H9 (cell line): Measurements from ENCODE around the gene FSIP2. TPM values are rescaled to one million over a fixed set of nuclear protein-coding genes. Genes with fewer than 3 reads are reported as not detected.

Experiments used
- DNase-seq: peaks from one replicate; pipeline ENCODE4 v3.0.0-alpha.2; 2017
- H2AFZ ChIP-seq: one replicate; pipeline ENCODE4 v1.6.1; 2013; ENCODE audit warnings: mild to moderate bottlenecking, low read length, control low read depth, moderate library complexity
- H2AK5ac ChIP-seq: 2 replicates; pipeline ENCODE4 v1.6.1; 2013; ENCODE audit warnings: low read length, control low read depth, mixed read lengths; ENCODE audit not compliant: insufficient read length
- H2BK120ac ChIP-seq: one replicate; pipeline ENCODE4 v1.6.1; 2013; ENCODE audit warnings: low read depth, mild to moderate bottlenecking, low read length, control low read depth, inconsistent platforms; ENCODE audit not compliant: poor library complexity, severe bottlenecking
- H2BK12ac ChIP-seq: 2 replicates; pipeline ENCODE4 v1.6.1; 2013; ENCODE audit warnings: low read length, control low read depth, mixed read lengths, low read depth; ENCODE audit not compliant: insufficient read length
- H2BK15ac ChIP-seq: 2 replicates; pipeline ENCODE4 v1.6.1; 2013; ENCODE audit warnings: low read depth, low read length, control low read depth
- H2BK20ac ChIP-seq: one replicate; pipeline ENCODE4 v1.6.1; 2013; ENCODE audit warnings: low read depth, mild to moderate bottlenecking, low read length, control low read depth, inconsistent platforms; ENCODE audit not compliant: poor library complexity, severe bottlenecking
- H2BK5ac ChIP-seq: 2 replicates; pipeline ENCODE4 v1.6.1; 2013; ENCODE audit warnings: low read length, control low read depth, mixed read lengths; ENCODE audit not compliant: insufficient read length
- H3K14ac ChIP-seq: 2 replicates; pipeline ENCODE4 v1.6.1; 2013; ENCODE audit warnings: low read length, control low read depth; ENCODE audit not compliant: insufficient read depth
- H3K18ac ChIP-seq: 2 replicates; pipeline ENCODE4 v1.6.1; 2013; ENCODE audit warnings: low read depth, mild to moderate bottlenecking, mixed read lengths, low read length, control low read depth; ENCODE audit not compliant: insufficient read length
- H3K23ac ChIP-seq: 2 replicates; pipeline ENCODE4 v1.6.1; 2013; ENCODE audit warnings: low read length, control low read depth, mixed read lengths, low read depth; ENCODE audit not compliant: insufficient read length
- H3K23me2 ChIP-seq: 2 replicates; pipeline ENCODE4 v1.6.1; 2013; ENCODE audit warnings: low read depth, mild to moderate bottlenecking, mixed read lengths, low read length, control low read depth; ENCODE audit not compliant: insufficient read length, poor library complexity, severe bottlenecking
- H3K27ac ChIP-seq: 2 replicates; pipeline ENCODE4 v1.5.1; 2013; ENCODE audit warnings: low read length, control low read depth, mixed read lengths, low read depth; ENCODE audit not compliant: insufficient read length
- H3K27me3 ChIP-seq: 2 replicates; pipeline ENCODE4 v1.6.1; 2013; ENCODE audit warnings: low read length, control low read depth, inconsistent platforms; ENCODE audit not compliant: insufficient read depth
- H3K4ac ChIP-seq: 2 replicates; pipeline ENCODE4 v1.6.1; 2013; ENCODE audit warnings: low read depth, mild to moderate bottlenecking, control low read depth, inconsistent platforms, low read length, moderate library complexity
- H3K4me1 ChIP-seq: 2 replicates; pipeline ENCODE4 v1.6.1; 2013; ENCODE audit warnings: low read length, control low read depth, inconsistent platforms; ENCODE audit not compliant: insufficient read depth
- H3K4me2 ChIP-seq: 2 replicates; pipeline ENCODE4 v1.6.1; 2013; ENCODE audit warnings: low read length, control low read depth, mixed read lengths; ENCODE audit not compliant: insufficient read length, insufficient read depth
- H3K56ac ChIP-seq: 2 replicates; pipeline ENCODE4 v1.6.1; 2013; ENCODE audit warnings: low read depth, mild to moderate bottlenecking, mixed read lengths, low read length, control low read depth; ENCODE audit not compliant: insufficient read length
- H3K79me1 ChIP-seq: 2 replicates; pipeline ENCODE4 v1.6.1; 2013; ENCODE audit warnings: low read depth, mild to moderate bottlenecking, moderate library complexity, low read length, control low read depth, inconsistent platforms; ENCODE audit not compliant: insufficient read depth, poor library complexity, severe bottlenecking
- H3K79me2 ChIP-seq: 2 replicates; pipeline ENCODE4 v1.6.1; 2013; ENCODE audit warnings: low read length, control low read depth, inconsistent platforms; ENCODE audit not compliant: insufficient read depth
- H3K9ac ChIP-seq: 2 replicates; pipeline ENCODE4 v1.6.1; 2013; ENCODE audit warnings: low read length, control low read depth, mixed read lengths; ENCODE audit not compliant: insufficient read length; ENCODE audit errors: extremely low read depth
- H3K9me3 ChIP-seq: one replicate; pipeline ENCODE4 v1.6.1; 2013; ENCODE audit warnings: low read depth, low read length, inconsistent platforms; ENCODE audit not compliant: control insufficient read depth
- H3T11ph ChIP-seq: one replicate; pipeline ENCODE4 v1.6.1; 2013; ENCODE audit warnings: mild to moderate bottlenecking, low read length, control low read depth, inconsistent platforms
- H4K20me1 ChIP-seq: one replicate; pipeline ENCODE4 v1.6.1; 2013; ENCODE audit not compliant: control insufficient read depth, insufficient read length, insufficient read depth
- H4K5ac ChIP-seq: 2 replicates; pipeline ENCODE4 v1.6.1; 2013; ENCODE audit warnings: low read depth, mild to moderate bottlenecking, mixed read lengths, low read length, control low read depth; ENCODE audit not compliant: insufficient read length
- H4K8ac ChIP-seq: replicated peaks from 2 replicates; pipeline ENCODE4 v1.6.1; 2013; ENCODE audit warnings: low read length, control low read depth, mixed read lengths, low read depth; ENCODE audit not compliant: insufficient read length
- H4K91ac ChIP-seq: 2 replicates; pipeline ENCODE4 v1.6.1; 2013; ENCODE audit warnings: low read depth, mild to moderate bottlenecking, moderate library complexity, mixed read lengths, low read length, control low read depth; ENCODE audit not compliant: insufficient read length
- H3K27ac Mint-ChIP-seq, 3 experiments: 2 replicates in 2 of 3; 3 replicates in 1 of 3; pipeline ENCODE4 v1.8.0; 2020 to 2021; ENCODE audit warnings: mixed read lengths in 3 of 3, mild to moderate bottlenecking in 1 of 3, moderate library complexity in 1 of 3
- H3K27me3 Mint-ChIP-seq: 2 replicates; pipeline ENCODE4 v1.8.0; 2021; ENCODE audit warnings: low read depth, mild to moderate bottlenecking, moderate library complexity, mixed read lengths
- H3K36me3 Mint-ChIP-seq, 3 experiments: 2 replicates in 2 of 3; 3 replicates in 1 of 3; pipeline ENCODE4 v1.8.0; 2020 to 2021; ENCODE audit warnings: low read depth in 3 of 3, mixed read lengths in 3 of 3; ENCODE audit not compliant: insufficient read depth in 1 of 3
- H3K4me1 Mint-ChIP-seq, 2 experiments: 2 replicates each; pipeline ENCODE4 v1.8.0; 2020; ENCODE audit warnings: mixed read lengths in 2 of 2
- H3K4me3 Mint-ChIP-seq, 2 experiments: 2 replicates in 1 of 2; 3 replicates in 1 of 2; pipeline ENCODE4 v1.8.0; 2020 to 2021; ENCODE audit warnings: mild to moderate bottlenecking in 2 of 2, mixed read lengths in 2 of 2, moderate library complexity in 1 of 2
- H3K9me3 Mint-ChIP-seq, 2 experiments: 2 replicates in 1 of 2; 3 replicates in 1 of 2; pipeline ENCODE4 v1.8.0; 2020; ENCODE audit warnings: mild to moderate bottlenecking in 2 of 2, mixed read lengths in 2 of 2, moderate library complexity in 1 of 2
- CTCF ChIP-seq: fragments of 200-600 bp; sonication (generic); conservative IDR thresholded peaks from 3 replicates; pipeline ENCODE4 v1.8.0; 2021; ENCODE audit warnings: antibody characterized with exemption, mild to moderate bottlenecking
- WGBS: extraction: QIAGEN DNeasy Blood & Tissue Kit; methylation state at CpG from one replicate; pipeline ENCODE4 v1.1.7; 2013; ENCODE audit warnings: missing lambda C conversion rate, low lambda C conversion rate, mixed read lengths; ENCODE audit not compliant: insufficient read length; ENCODE audit errors: extremely low coverage; 5-methylcytosine and 5-hydroxymethylcytosine counted together
- total RNA-seq: library from RNA; stranded (reverse); gene quantifications from 2 replicates; pipeline ENCODE4 v1.2.1, GENCODE V29; 2021

The FSIP2 gene
- total RNA-seq, 1 experiment from 2014 or later = 2.4 TPM

GRCh38 chr2:185785851-185786473 lies 47.4 kb downstream of the FSIP2 start:
- WGBS = no CpG with 5 or more reads among the region's 2 CpGs
- Mint-ChIP-seq H3K4me3 (no peak overlapping the region), H3K27ac (no peak overlapping the region)

More at GRCh38 chr2:185785851-185786473, 47.4 kb downstream of the FSIP2 start:
- Histone ChIP-seq H3K14ac (no peak overlapping the region), H4K8ac (no peak overlapping the region), H3T11ph (no peak overlapping the region), H3K56ac (no peak overlapping the region), H3K23me2 (no peaks in the 10 kb centered on the region), H3K4ac (no peak overlapping the region), H3K9ac (no peak overlapping the region), H3K23ac (no peak overlapping the region), H3K4me1 (no peaks in the 10 kb centered on the region), H3K79me1 (no peaks in the 10 kb centered on the region), H3K18ac (no peak overlapping the region), H4K20me1 (no peaks in the 10 kb centered on the region), H2AFZ (no peak overlapping the region), H4K5ac (no peak overlapping the region), H2BK120ac (no peak overlapping the region), H3K9me3 (no peaks in the 10 kb centered on the region), H4K91ac (no peak overlapping the region), H3K27me3 (no peaks in the 10 kb centered on the region), H2BK15ac (no peak overlapping the region), H2BK20ac (no peak overlapping the region), H3K79me2 (no peaks in the 10 kb centered on the region), H3K27ac (no peak overlapping the region), H2AK5ac (no peak overlapping the region), H2BK12ac (no peak overlapping the region), H3K4me2 (no peak overlapping the region), H2BK5ac (no peak overlapping the region)
- TF ChIP-seq CTCF = no peak
- no peaks in the 10 kb centered on the region for H3K27me3 Mint-ChIP-seq
- DNase-seq = no peak
- no peaks in the 10 kb centered on the region; a peak in 1 of 7 replicates for H3K36me3 Mint-ChIP-seq
- no peaks in the 10 kb centered on the region for H3K4me1 Mint-ChIP-seq
- H3K9me3 Mint-ChIP-seq = no peaks in the 10 kb centered on the region
